ENCODE measurements around the gene TRIM43B. TPM values are rescaled to one million over a fixed set of nuclear protein-coding genes. Genes with fewer than 3 reads are reported as not detected.
"Not testable (repeated sequence)": the region's sequence is repeated elsewhere in the genome, so short reads cannot be mapped to it uniquely, and the experiment has no call there.

TRIM43B gene
- total RNA-seq, 1 experiment from 2014 or later, result not detected

- H3K4me3 ChIP-seq (ENCODE audit: low read depth, low read length); H3K36me3 Mint-ChIP-seq (ENCODE audit: insufficient read depth, unreplicated experiment); H3K4me1 ChIP-seq; BruUV-seq (replicated peaks); H3K9me3 ChIP-seq; H3K4me1 Mint-ChIP-seq (ENCODE audit: low read depth, unreplicated experiment); CTCF ChIA-PET; DNase-seq; H3K36me3 ChIP-seq (ENCODE audit: control insufficient read depth, insufficient read depth, low read length); H3K4me3 Mint-ChIP-seq (ENCODE audit: unreplicated experiment); H3K9me3 Mint-ChIP-seq (ENCODE audit: unreplicated experiment); H3K27me3 ChIP-seq (replicated peaks; ENCODE audit: control insufficient read depth, insufficient read depth, low read length); H3K27ac Mint-ChIP-seq (ENCODE audit: unreplicated experiment); POLR2A ChIA-PET; intact Hi-C loops (cut with micrococcal nuclease; ENCODE audit: unreplicated experiment); H3K27me3 Mint-ChIP-seq (ENCODE audit: insufficient read depth, unreplicated experiment): not testable (repeated sequence)
These were observed 54.6 kb downstream of the TRIM43B start for GRCh38 chr2:95429748-95430467.

DNA sequence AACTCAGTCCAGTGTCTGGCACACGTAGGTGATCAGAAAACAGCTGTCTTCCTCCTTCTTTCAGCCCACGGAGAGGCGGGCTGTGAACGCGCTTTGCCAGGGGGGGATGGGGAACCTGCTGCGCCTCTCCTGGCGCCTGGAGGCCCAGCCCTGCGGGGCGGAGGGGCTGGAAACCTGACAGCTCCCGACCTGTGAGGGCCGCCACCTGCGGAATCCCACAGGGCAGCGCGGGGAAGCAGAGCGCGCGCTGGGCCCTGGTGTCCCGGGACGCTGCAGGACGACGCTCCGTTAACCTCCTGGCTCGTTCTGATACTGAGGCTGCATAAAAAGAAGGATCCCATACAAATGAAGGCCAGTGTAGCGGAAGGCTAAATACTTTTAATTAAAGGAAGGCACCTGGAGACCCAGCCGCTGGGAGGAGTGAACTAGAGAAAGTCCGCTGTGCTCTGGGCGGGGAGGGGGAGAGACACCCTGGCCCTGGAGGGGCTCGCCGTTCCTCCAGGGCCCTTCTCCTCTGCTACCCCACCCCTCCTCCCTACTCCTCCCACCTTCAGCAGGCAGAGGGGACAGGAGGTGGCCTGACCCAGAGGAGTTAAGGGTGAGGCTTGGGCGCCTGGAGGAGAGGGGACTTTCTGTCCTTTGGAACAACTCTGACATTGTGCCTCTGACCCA, 57.2 kb downstream of the TRIM43B start:
- H3K4me1 Mint-ChIP-seq (ENCODE audit: low read depth, unreplicated experiment); BruUV-seq (replicated peaks); H3K27me3 Mint-ChIP-seq (ENCODE audit: insufficient read depth, unreplicated experiment); POLR2A ChIA-PET; H3K36me3 Mint-ChIP-seq (ENCODE audit: insufficient read depth, unreplicated experiment); intact Hi-C loops (cut with micrococcal nuclease; ENCODE audit: unreplicated experiment); H3K36me3 ChIP-seq (ENCODE audit: control insufficient read depth, insufficient read depth, low read length); H3K9me3 ChIP-seq; DNase-seq; H3K27ac Mint-ChIP-seq (ENCODE audit: unreplicated experiment); CTCF ChIA-PET; H3K9me3 Mint-ChIP-seq (ENCODE audit: unreplicated experiment); H3K4me3 ChIP-seq (ENCODE audit: low read depth, low read length); H3K27me3 ChIP-seq (replicated peaks; ENCODE audit: control insufficient read depth, insufficient read depth, low read length); H3K4me1 ChIP-seq; H3K4me3 Mint-ChIP-seq (ENCODE audit: unreplicated experiment): not testable (repeated sequence)

Other genes starting within 250 kb of the TRIM43B start
- gene PROM2, start 210.3 kb downstream of the TRIM43B start, total RNA-seq (2022), result 0.82 and 1.5 TPM in 2 replicates
- not detected in 2 replicates for gene KCNIP3, start 187.4 kb downstream of the TRIM43B start, total RNA-seq (2022)
- 23.8 and 26.8 TPM in 2 replicates for gene FAHD2A, start 82.0 kb downstream of the TRIM43B start, total RNA-seq (2022)
- not detected in 2 replicates for gene TRIM43, start 107.2 kb upstream of the TRIM43B start, total RNA-seq (2022)